GM21447 (cell line): Measurements from ENCODE around the gene STPG4.

Experiments used
- ATAC-seq: cut with Tn5 transposase; IDR thresholded peaks from one replicate; pipeline ENCODE4 v1.9.1; 2021; ENCODE audit not compliant: unreplicated experiment

The STPG4 gene

DNA sequence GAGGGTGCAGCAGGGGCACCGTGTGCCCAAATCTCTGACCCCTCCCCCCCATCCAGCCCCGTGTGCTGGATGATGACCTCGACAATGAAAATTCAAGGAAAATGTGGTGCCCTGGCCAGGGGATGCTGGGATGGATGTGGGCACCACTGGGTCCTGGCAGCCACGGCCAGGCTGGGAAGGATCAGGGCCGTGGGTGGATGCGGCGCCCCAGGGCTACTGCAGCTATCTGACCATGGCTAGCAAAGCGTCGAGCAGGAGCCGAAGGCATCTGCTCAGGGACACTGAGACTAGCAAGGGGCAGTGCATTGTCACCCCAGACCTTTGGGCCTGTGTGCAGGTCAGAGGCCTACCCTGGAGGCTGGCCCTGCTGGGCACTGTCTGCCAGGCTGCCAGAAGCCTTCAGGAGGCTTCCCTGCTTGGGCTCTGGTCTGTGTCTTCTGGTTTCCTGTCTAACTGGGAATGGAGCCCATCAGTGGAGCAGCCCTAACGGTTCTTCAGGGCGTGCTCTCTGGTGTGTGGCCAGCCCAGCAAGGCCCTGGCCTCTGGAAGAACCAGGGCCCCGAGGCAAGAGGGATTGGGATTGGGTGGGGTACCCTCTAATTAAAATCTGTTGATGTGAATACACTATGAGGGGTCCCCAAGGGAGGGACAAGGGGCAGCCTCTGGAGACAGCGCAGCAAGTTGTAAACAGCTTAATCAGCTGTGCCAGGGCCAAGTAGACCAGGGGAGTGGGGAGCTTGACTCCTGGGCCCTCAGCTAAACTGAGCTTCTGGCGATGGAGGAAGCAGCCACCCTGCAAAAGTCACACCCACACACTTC is 98.0 kb downstream of the STPG4 start:
- peak; percentile 53 for ATAC-seq

DNA sequence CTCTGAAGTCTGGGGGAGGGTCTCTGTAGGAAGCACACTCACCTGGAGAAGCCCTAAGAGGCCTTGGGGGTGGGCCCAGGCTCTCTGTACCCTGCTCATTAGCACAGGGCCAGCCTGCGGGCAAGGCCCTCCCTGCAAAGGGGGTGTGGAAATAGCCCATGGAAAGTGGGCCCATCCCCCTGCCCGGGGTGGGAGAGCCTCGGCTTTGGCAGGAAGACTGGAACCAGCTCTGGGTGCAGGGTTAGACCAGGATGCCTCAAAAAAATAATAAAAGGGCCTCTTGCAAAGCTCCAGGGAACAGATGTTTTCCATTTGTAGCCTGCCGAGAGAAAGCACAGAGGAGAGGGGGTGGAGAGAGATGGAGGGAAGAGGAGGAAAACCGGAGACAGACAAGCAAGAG is 98.7 kb downstream of the STPG4 start:
- no peak for ATAC-seq

DNA sequence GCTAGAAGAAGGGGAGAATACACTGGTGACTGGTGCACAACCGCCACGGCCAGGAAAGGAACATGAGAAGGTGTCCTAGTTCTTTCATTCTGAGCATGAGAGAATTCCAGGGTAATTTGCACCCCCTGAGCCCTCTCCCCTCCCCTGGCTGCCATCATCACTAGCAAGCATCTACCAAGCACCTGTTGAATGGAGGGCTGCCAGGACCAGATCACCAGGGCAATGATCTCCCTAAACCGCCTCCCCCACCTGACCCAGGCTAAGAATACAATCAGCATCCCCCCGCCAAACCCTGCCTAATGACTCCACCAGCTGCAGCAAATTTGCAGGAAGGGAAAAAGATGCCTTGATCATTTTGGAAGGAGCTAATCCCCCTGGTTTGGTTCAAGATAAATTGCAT is 100.2 kb downstream of the STPG4 start:
- no peak for ATAC-seq

DNA sequence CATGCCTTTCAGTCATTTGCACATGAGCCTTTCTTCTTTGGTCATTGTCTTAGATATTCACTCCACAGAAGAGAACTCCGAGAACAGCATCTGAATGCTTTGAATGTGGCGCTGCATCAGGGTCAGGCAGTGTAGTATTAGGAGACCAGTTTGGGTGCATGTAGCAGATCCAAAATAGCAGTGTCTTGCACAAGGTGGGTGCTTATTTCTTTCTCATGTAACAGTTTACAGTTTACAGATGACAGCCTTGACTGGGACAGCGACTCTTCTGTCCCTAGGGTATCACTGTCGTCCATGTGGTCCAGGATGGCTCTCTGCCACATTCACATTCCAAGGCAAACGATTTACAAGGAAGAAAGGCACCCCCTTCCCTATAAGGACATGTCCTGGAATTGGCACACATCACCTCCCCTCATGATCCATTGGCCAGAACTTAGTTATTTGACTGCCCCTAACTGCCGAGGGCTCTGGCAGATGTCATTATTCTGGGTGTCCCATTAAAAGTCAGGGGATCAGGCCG is 101.0 kb downstream of the STPG4 start:
- no peak for ATAC-seq

DNA sequence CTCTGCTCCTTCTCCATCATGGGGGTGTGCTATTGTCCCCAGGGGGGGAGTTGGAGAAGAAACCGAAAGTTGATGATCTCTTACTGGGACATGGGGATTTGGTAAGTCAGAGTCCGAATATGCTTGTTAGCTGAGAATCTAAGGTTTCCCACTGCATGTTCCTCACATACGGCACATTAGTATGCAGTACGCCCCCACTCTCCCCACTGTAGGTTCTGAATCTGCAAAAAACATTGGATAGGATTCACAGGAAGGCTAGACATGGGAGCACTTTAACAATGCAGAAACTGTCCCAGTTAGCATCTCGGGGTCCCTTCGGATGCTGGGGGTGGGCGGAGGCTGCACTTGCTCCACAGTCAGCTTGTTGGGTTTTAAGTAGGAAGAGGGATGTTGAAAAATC is 102.3 kb downstream of the STPG4 start:
- ATAC-seq = no peak

DNA sequence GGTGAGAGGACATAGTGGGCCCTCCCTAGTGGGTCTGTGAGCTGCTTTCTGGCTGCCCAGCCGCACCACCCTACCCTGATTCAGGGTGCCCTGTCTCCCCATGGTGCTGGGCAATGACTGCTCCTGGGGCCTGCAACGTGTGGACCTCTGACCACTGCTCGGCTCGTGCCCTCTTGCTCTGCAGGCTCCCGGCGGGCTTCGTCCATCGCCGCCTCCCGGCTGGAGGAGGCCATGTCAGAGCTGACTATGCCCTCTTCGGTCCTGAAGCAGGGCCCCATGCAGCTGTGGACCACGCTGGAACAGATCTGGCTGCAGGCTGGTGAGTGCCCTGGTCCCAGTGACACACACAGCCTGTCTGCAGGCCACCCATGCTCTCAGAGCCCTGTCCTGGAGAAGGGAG is 103.5 kb downstream of the STPG4 start:
- ATAC-seq = no peak

DNA sequence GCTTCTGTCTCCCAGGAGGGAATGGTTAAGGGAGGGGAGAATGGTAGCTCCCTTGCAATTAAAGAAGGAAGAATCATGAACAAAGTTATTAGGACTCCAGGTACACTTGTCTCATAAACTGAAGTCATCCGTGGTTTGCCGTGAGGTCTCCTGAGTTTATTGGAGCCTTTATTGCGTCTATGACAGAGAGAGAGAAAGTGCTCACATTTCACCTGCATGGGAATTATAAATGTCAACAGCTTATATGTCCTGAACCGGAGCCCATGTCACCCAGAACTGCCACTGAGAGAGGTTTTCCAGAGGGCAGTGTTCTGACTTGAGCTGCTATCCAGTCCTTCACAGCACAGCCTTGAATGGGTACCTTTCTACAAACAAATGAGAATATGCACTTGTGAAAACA is 104.3 kb downstream of the STPG4 start:
- ATAC-seq = no peak

DNA sequence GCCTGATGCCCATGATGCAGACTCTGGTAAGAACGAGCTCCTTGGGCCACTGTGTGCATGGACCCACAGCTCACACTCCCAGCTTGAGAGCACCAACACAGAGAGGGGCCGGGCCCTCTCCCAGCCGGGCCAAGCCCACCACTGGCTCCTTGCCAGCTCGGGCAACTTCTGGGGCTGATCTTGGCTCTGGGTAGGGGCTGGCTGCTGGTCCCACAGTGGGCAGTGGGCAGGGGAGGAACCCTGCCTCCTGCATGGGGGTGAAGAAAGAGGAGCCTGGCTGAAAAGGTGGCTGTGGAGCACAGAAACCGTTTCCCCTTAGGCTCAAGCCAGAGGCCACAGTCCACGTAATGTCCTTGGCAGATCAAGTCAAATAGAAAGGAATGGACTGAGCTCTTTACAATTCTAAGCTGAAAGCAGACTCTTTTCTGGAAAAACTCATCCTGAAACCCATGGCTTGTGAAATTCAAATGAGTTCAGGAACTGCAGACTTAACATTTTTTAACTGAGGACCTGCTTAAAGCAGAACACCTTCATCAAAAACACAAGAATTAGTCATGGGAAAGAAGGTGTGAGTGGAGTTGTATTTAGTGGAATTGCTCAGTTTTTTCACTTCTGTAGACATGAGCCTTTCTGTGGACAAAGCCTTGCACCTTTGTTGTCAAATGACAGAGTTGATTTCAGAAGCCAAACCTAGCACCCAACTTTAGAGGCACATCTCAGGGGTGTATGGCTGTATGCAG is 104.9 kb downstream of the STPG4 start:
- ATAC-seq = no peak

DNA sequence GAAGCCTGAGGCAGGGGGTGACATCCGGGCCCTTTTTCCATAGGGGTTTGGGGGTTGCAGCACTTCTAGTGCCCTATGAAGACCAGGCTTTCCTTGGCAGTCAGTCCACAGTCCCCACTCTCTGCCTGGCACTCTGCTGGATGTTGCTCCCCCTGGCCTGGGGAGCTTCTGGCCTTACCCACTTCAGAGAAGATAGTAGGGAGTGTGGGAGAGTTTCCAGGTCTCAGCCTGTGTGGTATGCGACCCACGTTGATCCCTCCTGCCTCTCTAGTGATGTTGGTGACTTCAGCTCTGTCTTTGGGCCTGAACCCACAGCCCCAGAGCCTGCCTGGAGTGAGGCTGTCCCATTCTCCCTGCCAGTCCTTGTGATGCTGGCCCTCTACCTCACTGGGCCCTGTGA is 105.6 kb downstream of the STPG4 start:
- ATAC-seq = no peak

DNA sequence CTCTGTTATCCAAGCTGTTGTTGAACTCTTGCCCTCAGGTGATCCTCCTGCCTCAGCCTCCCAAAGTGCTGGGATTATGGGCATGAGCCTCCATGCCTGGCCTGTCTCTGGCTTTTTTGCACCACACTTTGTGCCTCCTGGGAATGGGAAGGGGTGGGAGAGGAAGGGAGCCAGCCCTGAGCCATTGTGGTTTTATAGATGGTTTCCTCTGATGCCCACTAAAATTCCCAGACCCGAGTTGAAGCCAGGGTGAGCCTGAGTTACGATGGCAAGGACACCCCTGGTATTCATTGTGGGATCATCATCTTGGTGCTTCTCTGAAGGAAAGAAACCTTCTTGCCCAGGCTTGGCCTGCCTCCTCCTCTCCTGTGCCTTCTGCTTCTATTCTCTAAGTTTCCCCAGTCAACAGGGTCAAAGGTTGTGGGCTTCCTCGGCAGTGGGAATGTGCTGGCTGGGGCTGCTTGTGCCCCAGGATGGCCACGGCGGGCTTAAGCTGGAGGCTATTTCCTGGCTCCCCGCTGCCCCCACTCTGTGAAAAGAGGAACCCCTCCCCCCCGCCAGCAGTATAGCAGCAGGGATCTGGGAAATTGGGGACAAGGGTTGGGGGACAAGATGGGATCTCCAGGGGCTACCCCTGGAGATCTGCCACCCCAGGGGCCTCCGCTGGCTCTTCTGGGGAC is 106.2 kb downstream of the STPG4 start:
- no peak for ATAC-seq

DNA sequence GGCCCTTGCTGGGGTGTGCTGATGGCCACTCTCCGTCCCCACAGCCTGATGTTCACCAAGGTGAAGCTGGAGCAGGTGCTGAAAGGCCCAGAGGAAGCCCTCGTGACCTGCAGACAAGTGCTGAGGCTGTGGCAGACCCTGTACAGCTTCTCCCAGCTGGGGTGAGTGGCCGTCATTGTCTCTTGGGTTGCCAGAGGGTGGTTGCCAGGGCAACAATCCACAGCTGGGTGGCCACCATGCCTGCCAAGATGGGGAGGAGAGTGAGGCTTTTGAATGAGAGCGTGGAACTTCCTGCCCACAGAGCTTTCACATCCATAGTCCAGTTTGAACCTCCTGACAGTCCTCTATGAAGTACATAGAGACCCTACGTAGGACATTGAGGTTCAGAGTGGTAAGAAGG is 108.8 kb downstream of the STPG4 start:
- no peak for ATAC-seq

DNA sequence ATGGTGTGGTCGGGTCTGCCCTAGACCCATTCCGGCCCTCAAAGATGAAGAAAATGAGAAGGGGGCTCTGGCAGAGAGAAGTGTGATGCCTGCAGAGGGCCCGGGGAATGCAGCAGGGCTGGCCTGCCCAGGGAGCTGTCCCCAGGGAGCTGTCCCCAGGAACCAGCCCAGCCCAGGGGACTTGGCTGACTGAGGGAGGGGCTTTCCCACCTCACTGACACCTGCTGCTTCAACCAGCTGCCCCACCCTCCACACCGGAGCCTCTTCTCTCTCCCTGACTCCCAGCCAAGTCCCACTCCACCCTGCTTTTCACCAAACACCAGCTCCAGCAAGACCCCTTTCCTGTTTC is 111.2 kb downstream of the STPG4 start:
- no peak for ATAC-seq

DNA sequence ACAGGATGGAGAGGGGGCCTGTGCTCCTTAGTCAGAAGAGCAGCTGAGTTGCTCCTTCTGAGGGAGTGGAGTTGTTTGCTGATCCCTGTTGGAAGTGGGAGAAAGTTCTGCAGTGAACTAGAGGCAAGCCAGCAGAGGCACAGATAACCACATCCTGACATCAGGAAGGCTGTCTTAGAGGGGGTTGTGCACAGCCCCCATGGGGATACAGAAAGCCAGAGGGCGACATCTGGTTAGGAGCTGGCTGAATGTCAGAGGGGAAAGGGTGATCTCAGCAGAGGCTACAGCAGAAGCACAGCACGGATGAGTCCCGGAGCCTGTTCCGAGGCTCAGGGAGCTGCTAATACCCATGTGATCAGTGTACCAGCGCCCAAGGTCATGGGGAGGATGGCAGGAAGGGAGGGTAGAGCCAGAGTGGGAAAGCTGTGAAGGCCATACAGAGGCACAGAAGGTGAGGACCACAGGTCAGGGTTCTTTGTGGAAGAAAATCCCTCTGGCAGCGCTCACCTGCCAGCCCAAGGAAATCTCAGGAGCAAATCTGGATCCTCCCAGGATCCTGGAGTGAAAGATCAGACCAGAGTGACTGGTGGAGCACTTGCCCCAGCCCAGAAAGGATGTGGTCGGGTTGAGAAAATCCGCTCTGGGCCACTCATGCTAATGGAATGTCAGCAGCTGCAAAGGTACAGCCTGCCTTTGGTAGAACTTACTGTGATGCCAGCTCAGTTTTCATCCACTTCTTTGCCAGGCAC is 111.8 kb downstream of the STPG4 start:
- no peak for ATAC-seq

DNA sequence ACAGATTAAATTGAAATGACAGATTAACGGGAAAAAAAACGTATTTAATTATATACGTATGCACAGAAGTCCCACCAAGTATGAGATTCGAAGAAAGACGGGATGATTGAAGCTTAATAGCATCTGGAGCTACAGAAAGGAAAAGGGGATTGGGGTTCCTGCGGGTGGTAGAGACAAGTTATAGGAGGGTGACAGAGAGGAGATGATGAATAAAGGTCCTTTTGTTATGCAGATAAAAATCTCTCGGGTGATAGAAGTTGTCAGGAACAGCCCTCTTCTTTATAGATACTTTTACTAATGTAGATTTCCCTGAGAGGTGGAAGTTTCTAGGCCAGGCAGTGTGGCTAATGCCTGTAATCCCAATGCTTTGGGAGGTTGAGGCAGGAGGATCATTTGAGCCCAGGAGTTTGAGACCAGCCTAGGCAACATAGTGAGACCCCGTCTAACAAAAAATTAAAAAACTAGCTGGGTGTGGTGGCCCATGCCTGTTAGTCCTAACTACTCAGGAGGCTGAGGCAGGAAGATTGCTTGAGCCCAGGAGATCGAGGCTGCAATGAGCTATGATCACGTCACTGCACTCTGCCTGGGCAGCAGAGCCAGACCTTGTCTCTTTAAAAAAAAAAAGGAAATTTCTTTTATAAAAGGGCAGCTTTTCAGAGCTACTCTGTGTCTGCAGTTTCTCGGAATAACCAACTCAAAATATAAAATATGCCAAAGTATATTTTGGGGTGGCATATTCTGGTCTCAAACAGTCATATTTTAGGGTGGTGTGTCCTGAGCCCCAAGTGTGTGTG is 113.0 kb downstream of the STPG4 start:
- ATAC-seq = no peak

DNA sequence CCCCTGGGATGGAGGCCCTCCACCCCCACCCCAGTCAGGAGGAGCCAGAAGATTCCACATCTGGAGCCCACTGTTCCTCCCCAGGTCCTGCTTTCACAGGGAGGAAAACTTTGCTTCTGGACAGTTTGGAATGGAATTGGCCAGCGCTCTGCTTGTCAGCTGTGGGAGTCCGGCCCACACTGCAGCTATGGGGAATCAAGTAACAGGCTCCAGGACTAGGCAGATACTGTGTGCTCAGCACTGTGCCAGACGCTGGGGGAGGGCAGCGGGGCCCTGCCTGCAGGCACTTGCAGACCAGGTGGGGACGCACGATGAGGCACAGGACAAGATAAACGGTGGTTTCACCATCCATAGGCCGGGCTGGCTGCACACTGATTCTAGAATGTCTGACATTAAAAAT is 114.0 kb downstream of the STPG4 start:
- ATAC-seq = no peak

DNA sequence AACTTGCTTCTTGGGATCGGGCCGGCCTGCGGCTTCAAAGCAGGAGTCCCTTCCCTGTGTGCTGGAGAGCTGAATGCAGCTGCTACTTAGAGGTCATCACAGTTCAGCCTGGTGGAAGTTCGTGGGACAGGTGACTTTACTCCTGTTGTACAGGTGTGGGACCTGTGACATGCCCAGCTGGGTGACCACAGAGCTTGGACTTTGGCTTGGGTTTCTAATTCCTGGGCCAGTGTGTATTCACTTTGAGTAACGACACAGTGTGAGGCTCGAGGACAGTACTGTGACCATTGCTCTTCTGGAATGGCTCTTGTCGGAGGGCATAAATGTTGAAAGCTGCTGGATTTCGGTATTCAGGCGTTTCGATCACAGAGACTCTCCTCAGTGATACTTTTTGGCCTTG is 114.5 kb downstream of the STPG4 start:
- ATAC-seq = no peak

DNA sequence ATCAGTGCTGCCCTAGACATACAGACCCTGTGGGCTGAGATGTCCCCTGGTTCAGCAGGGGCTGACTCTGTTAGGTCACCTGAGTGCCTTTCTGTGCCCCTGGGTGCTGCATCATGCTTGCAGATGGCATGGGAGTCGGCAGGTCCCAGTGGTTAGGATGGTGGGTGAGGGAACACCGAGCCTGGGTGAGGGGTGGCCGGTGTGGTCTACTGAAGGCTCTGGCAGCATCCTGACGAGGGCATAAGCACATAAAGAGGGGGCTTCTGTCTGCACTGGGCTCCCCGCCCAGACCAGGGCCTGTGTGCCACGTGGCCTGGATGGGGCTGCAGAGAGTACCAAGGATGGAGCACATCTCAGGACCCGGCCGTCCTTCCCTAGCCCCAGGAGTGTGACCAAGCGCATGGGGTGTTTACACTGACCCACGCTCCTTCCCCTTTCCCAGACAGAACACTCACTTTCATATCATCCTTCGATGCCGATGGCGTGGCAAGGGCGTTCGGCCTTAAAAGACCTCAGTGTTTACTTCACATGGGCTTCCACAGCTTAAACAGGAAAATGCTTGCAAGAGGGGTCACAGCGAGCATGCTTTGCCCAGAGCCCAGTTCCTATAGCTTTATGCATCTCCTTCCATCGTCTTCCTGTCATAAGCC is 115.1 kb downstream of the STPG4 start:
- ATAC-seq = no peak

DNA sequence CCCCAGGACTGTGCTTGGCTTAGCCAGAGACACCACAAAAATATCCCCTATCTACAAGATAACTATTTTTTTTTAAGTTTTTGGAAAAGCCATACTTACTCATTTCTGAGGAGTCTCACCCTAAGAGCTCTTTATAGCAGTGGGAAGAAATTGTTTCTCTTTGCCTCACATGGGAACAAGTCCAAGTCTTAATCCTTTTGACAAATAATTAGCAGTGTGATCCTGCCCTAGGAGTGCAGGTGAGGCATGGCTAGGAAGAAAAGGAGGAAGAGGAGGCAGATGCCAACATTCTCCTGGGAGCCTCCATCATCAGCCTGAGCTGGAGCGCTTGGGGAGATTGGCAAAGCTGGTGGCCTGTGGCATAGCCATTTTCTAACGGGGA is 115.6 kb downstream of the STPG4 start:
- ATAC-seq = no peak

DNA sequence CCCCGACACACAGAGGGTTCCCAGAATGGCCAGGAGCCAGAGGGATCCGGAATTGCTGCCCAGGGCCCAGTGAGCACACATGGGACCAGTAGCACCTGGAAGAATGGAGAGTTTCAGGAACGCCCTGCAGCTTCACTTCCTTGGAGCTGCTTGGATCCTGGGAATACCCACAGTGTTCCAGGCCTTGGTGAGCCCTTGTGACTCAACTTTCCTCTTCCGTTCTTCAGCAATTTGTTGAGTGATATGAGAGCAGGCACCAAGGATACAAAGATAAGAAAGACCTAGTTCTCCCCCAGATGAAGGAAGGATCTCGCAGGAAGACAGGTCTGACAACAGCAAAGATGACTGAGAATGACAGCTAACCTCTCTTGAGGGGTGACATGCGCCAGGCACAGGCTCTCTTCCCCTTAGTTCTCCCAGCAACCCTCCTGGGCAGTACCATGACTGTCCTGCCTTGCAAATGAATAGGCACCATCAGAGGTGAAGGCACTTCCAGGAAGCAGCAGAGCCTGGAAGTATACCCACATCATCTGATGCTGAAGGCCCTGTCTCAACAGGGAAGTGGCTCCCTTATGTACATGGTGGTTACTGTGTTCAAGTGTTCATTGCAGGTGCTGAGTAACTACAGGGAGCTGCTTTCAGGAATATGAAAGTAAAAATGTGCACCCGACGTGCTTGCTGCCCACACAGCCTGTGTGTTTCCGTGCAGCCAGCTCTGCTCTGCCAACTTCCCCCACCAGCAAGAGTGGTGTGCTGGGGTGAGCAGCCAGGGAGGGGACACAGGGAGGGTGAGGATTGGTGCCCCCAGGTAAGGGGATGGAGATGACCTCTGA is 116.2 kb downstream of the STPG4 start:
- ATAC-seq = peak; percentile 55
